ENCODE measurements around the gene DENND5A.
A peak's percentile ranks its signal among the peaks of the same experiment; 100 is the strongest.

Gene DENND5A

DNA sequence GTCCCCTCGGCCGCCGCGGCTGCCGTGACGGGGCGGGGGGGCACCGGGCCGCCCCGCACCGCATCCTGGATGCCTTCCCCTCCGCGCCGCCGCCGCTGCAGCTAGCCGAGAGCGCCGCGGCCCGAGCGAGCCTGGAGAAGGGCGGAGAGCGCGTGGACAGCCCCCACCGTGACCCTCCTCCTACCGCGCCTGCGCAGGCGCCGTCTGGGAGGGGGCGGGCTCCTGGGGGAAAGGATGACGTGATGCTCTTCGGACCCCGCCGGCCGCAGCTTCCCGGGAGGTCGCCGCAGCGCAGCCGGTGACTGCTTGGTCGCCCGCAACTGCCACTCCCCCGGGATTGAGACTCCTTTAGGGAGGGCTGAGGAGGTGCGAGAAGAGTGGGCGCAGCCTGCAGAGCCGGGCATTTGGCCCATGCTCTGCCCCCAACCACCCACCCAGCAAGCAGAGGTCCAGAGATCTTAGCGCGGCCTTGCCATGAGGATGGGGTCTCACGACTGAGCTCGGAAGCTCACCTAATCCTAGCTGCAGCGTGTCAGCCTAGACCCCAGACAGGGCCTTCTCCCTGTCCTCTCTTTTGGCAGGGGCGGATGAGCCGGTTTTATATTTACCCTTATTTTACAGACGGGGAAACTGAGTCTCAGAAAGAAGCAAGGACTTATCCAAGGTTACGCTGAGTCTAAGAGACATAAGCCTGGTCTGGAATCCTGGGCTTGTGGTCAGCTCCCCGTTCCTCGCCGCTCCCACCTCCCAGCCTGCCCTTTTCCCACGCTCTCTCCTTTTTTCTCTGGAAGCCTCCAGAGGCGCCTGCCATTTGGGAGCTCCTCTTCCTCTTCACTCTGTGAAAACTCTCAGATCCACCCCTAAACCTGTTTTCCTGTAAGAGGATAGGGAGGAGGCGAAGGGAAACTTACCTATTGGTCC is at the start of gene DENND5A:
Gene DENND5A, minus strand, starts transcription at position 140 of the 921 bp plus-strand sequence. CDS start 281 bp downstream, outside the sequence.
- peak; percentile 69 to 83 for DNase-seq

DNA sequence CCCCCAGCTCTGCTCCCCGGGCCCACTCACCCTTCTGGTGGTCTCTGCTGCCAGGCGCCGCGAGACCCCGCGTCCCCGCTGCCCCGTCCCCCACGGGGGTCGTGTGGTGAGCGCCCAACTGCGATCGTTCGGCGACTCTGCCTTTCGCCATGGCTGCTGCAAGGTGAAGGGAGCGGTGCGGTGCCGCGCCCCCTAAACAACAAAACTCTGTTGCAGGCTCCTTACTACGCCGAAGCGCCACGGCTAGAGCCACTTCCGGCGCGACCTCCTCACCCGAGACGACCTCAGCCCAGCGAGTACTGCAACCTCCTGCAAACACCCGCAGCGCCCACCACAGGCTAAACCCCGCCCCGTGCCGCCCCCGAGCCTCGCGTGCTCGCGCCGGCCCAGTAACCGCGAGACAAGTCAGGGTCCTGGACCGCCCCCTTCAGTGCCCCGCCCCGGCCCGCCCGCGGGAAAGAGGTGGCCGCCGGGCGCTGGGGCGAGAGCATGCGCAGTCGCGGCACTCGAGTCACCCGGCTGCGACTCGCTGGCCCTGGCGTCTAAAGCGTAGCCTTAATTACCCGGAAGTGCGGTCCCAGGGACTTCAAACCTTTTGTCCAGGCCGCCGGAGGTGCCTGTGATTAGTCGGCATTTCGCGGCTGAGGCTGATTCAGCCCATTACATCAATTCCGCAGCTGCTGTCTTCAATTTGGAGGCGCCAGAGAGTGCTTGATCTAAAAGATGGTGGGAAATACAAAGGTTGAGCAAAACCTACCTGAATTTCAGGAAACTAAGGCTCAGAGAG is 49.3 kb upstream of the DENND5A start, which contains the start of gene TMEM41B:
Gene TMEM41B, minus strand, starts transcription at position 303 of the 787 bp plus-strand sequence. Its CDS starts 152 bp downstream, at position 151.
- peak; percentile 98 to 99 for DNase-seq

DNA sequence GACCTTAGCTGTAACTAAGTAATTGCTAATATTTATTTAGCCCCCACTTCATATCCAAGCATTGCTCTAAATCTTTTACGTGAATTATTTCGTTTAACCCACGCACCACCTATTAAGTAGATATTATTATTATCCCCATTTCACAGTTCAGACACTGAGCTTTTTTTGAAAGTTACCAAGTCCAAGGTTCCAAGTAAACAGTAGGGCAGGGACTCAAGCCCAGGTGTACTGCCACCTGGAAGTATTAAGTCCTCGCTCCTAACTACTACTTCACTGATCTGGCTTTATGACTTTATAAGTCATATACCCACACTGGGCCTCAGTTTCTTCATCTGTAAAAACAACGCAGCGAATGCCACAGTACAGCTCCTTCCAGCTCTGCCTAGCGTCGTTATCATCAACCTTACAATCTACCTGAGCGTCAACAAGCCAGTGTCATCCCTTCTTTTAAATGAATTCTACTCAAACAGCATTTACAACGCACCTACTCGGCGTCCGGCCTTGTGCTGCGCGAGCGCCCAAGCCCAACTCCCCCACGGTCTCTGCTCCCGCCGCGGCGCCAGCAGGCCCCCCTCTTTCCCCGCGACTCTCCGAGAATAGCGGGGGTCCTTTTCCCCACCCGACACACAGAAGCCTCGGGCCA is 48.6 kb upstream of the DENND5A start:
- peak in 1 of 2 donors; percentile 20 for DNase-seq

DNA sequence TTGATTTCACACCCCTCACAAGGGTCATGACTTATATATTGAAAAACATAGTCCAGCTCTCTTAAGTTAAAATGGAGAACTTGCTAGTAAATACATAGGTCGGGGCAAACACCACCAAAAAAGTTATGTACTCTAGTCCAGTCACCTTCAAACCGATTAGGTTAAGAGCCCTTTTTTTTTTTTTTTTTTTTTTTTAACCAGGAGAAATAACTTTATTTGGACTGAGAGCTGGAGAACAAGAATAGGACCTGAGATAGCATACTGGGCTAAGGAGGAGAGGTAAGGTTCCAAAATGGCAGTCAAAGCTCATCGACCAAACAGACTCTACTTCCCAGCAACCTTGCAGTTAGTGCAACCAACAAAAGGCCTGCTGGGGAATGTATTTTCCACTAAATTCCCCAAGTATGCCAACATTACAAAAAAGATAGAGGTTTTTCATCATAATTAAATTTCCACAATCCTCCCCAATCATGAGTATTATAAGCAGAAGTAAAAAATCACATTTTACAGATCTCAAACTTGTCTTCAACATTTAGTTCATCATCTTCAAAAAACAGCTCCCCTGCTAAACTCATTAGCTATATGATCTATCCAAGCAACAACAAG is 45.4 kb upstream of the DENND5A start:
- no peak for DNase-seq

DNA sequence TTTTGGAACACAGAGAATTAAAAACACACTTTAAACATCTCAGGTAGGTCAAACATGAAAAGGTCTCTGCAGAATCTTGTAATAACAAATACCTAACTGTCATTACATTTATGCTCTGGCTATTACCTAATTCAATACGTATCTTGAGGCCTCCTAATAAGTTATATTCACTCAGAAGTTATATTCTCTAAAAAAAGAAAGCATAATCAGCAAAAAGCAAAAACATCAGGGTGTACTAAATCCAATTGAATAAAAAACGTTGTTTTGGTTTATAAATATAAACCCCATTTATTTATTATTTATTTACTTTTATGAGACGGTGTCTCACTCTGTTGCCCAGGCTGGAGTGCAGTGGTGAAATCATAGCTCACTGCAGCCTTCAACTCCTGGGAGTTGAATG is 39.0 kb upstream of the DENND5A start:
- DNase-seq = no peak

DNA sequence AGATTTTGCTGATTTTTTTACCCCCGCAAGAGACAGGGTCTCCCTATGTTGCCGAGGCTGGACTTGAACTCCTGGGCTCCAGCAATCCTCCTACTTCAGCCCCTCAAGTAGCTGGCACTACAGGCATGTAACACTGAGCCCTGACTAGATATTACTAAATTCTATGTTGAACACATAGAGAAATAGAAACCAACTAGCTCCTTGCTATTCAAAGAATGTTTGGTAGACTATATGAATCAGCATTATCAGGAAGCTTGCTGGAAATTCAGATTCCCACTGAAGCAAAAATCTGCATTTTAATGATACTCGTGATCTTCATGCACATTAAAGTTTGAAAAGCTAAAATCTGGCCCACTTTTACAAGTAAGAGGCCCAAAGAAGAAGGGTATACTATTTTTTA is 37.3 kb upstream of the DENND5A start:
- DNase-seq = no peak

DNA sequence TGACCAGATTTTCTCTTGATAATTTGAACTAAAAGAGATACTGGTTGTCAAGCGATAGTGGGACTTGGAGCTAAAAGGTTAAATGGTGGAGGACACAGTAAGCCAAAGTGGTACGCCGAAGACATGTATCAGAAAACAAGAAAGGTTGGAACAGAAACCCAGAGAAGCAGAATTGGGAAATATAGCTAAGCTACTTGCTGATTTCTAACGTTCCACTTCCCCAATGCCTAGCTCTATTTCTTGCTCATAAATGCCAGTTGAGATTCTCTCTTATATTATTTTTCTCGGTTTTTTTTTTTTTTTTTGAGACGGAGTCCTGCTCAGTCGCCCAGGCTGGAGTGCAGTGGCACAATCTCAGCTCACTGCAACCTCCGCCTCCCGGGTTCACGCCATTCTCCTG is 36.6 kb upstream of the DENND5A start:
- no peak for DNase-seq

DNA sequence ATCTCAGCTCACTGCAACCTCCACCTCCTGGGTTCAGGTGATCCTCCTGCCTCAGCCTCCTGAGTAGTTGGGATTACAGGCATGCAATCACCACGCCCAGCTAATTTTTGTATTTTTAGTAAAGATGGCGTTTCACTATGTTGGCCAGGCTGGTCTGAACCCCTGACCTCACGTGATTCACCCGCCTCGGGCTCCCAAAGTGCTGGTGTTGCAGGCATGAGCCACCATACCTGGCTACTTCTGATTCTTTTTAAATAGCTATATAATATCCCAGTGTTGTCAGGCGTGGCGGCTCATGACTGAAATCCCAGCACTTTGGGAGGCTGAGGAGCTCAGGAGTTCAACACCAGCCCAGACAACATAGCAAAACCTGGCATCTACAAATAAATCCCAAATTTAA is 28.5 kb upstream of the DENND5A start:
- DNase-seq = no peak

DNA sequence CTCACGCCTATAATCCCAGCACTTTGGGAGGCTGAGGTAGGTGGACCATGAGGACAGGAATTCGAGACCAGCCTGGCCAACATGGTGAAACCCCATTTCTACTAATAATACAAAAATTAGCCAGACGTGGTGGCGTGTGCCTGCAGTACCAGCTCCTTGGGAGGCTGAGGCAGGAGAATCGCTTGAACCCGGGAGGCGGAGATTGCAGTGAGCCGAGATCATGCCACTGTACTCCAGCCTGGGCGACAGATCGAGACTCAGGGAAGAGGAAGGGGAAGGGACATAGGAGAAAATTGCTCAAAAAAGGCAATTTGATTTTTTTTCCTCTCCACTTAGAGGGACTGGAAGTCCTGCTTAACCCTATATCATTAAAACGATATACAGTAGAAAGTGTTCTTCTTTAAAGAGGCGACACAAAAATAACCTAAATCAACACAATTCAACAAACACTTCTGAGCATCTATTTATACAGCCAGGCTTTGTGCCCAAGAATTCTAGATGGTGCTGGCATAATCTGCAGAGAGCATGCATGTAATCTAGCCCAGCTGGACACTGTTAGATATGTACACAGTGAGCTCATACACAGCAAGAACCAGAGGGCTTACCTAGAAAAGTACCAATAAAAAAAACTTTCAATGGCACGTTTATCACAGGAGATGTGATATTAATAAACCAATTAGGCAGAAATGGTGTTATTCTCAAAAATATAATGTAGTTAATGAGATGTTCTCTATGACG is 20.9 kb upstream of the DENND5A start:
- DNase-seq = no peak

DNA sequence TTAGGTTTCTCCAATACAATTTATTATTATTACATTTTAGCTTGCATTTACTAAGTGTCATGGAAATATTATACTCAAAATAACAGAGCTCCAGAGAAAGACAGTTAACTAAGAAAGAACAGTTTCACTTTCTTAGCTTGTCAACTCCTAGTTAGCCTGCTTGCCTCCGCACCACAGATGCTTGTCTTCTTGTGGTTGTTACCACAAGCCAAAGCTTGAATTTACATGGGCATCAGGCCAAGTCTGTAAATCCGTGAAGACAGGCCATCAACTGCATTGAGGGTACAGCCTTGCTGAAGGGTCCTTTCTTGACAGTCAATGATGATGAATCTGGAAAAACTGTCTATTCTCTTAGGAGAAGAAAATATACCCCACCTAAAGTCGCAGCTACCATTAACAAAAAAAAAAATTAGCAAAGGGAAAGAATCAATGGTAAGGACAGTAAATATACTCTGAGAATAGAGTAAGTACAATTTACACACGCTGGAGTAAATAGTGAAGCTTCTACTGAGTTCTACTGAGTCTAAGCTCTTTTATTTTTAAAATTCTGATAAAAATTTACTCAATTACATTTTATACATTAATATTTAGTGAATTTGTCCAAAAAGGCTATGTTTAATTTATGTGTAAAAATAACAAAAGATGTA is 15.6 kb upstream of the DENND5A start:
- DNase-seq = peak; percentile 67 to 70

DNA sequence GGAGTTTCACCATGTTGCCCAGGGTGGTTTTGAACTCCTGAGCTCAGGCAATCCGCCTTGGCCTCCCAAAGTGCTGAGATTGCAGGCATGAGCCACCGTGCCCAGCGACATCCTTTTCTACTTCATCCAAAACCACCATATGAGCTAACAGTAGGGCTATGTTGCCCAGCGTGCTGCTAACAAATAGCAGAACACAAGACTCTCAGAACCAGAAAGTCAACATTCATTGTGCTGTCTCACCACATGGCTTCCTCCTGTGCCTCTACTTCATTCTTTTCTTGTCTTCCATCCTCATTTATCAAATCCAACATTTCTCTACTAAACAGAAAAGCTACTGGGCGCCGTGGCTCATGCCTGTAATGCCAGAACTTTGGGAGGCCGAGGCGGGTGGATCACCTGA is 12.0 kb upstream of the DENND5A start:
- no peak for DNase-seq

DNA sequence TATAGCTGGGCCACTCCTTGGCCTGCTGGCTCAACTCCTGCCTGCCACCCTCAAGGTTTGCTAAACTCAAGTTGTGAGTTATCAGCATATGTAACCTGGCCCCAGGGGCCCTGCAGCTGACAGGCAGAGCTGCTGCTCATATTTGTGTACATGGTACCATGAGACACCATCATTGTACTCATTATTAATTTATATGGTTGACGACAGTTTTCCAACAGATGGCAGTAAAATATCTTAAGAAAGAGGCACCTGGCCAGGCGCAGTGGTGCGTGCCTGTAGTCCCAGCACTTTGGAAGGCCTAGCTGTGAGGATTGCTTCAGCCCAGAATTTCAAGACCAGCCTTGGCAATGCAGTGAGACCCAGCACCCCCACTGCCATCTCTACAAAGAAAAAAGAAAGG is 11.4 kb upstream of the DENND5A start:
- DNase-seq = no peak

DNA sequence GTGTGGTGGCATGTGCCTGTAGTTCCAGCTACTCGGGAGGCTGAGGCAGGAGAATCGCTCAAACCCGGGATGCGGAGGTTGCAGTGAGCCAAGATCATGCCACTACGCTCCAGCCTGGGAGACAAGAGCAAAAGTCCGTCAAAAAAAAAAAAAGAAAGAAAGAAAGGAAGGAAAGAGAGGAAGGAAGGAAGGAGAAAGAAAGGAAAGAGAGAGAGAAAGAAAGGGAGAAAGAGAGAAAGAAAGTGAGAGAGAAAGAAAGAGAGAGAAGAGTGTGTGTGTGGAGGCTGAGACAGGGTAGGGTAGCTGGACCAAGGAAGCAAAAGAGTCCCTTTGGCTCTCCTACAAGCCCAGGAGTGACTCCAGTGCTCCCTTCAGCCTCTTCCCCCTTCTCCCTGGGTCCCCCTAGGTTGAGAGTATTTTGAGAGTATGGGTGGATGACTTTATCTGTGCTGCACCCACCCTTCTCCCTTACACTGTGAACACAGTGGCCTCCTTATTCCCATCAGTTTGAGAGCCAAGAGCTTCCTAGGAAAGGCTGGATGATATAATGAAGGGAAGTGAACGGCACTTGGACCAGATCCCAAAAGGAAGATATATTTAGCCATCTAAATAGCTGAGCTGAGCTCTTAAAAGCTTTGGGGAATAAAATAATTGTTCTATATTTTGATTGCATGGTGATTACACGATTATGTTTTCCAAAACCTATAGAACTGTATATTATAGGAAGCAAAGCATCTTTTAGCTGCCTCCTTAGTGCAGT is 9.5 kb upstream of the DENND5A start:
- no peak for DNase-seq

DNA sequence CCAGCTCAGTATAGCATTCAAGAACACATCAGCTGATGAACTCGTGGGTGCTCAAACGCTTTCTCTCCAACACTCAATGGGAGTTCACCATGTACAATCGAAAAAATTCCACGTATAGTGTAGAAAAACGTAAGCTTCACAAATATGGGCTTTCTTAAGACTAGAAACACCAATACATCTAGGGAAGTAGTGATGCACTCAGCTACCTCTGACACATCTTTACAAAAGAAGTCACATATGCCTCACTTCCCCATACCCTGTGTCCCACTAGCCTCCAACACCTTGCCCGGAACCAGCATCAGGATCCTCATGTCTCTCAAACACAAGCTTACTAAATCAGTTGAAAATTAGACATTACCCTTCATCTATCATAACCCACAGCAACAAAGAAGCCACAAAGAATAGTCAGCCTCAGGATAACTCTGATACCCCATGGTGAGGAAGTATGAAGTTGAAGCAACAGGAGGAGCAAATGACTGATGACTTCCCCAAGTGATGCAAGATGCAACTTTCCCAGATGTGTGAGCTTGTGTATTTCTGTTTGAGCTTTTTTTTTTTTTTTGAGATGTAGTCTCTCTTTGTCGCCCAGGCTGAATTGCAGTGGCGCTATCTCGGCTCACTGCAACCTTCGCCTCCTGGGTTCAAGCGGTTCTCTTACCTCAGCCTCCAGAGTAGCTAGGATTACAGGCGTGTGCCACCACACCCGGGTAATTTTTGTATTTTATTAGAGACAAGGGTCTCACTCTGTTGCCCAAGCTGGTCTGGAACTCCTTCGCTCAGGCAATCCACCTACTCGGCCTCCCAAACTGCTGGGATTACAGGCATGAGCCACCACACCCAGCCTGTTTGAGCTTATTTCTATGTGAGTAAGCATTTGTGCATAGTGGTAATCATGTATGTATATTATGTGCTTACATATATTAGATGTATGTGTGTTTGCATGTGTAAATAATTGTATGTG is 8.5 kb upstream of the DENND5A start:
- peak; percentile 25 to 65 for DNase-seq

DNA sequence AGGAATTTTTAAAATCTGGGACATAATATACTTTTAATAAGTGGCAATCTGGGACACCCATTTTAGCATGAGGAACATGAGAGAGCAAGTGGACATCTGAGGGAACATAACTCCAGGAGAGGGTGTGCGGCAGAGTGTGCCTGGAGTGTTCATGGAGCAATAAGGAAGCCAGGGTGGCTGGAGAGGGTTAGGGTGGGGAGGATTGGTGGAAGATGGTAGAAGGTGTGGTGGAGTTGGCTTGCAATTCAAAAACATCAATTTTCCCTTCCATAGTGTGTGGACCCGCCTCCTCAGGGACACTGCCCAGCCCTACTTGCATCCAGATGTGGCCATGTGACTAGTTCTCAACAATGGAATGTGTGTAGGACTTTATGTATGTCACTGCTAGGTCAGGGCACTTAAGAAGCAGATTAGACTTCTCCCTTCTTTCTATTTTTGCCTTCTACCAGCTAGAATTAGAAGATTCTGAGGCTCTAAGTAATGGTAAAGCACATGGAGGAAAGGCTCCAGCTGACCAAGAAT is 4.4 kb upstream of the DENND5A start:
- no peak for DNase-seq

DNA sequence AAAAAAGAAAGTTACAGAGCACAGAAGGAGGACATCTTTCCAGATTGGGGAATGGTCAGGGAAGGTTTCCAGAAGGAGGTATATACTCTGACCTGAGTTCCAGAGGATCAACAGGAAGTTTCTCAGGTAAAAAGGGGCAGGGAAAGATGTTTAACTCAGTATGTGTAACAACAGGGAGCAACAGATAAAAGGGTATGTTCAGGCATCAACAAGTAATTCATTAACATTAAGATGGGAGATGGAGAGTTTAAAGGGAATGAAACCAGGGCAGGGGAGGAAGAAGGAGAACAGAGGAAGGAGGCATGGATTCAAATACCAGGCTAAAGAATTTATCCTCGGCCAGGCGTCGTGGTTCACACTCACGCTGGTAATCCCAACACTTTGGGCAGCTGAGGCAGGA is 2.5 kb upstream of the DENND5A start:
- DNase-seq = no peak

DNA sequence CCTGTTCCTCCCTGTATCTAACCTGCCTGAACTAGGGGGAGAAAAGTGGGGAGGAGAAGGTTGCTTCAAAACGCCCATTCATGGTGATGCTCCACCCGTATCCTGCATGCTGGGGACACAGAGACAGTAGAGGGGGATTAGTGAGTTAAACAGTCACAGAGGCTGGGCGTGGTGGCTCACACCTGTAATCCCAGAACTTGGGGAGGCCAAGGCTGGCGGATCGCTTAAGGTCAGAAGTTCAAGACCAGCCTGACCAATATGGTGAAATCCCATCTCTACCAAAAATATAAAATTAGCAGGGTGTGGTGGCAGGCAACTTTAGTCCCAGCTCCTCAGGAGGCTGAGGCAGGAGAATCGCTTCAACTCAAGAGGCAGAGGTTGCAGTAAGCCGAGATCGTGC is 1.8 kb upstream of the DENND5A start:
- DNase-seq = no peak

DNA sequence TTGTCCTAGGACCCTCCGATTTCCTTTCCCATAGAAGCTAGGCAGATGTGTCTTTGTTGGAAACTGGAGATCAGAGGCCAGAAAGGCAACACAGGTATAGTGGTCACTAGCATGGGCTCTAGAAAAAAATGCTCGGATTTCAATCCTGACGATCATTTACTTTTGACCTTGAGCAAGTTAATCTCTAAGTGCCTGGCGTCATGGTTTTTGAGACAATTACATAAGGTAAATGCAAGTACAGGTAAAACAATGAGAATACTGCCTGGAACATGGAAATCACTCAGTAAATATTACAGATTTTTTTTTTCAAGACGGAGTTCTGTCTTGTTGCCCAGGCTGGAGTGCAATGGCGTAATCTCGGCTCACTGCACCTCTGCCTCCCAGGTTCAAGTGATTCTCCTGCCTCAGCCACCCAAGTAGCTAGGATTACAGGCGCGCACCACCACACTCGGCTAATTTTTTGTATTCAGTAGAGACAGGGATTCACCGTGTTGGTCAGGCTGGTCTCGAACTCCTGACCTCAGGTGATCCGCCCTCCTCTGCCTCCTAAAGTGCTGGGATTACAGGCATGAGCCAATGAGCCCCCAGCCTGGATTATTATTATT is 1.1 kb upstream of the DENND5A start:
- no peak for DNase-seq
